GM08714 (cell line): Measurements from ENCODE around the gene MMP17.

Experiments
- H3K4me3 ChIP-seq: fragments of 200-500 bp; sonication (Bioruptor generic); 2 replicates; pipeline ENCODE4 v1.5.1; 2014; ENCODE audit warnings: mild to moderate bottlenecking, low read length, inconsistent platforms
- ZNF274 ChIP-seq: IDR thresholded peaks from 2 replicates; pipeline ENCODE4 v1.6.1; 2012; ENCODE audit warnings: mild to moderate bottlenecking, low read depth, low read length

MMP17 gene

GRCh38 chr12:131830914-131831571, 2.9 kb downstream of the MMP17 start:
- H3K4me3 ChIP-seq: peak overlapping the region; percentile 15; the same call in 1 of the 2 replicates
- TF ChIP-seq ZNF274: no peak

GRCh38 chr12:131831635-131832041, 3.4 kb downstream of the MMP17 start:
- no peak overlapping the region for H3K4me3 ChIP-seq
- TF ChIP-seq ZNF274: no peak

DNA sequence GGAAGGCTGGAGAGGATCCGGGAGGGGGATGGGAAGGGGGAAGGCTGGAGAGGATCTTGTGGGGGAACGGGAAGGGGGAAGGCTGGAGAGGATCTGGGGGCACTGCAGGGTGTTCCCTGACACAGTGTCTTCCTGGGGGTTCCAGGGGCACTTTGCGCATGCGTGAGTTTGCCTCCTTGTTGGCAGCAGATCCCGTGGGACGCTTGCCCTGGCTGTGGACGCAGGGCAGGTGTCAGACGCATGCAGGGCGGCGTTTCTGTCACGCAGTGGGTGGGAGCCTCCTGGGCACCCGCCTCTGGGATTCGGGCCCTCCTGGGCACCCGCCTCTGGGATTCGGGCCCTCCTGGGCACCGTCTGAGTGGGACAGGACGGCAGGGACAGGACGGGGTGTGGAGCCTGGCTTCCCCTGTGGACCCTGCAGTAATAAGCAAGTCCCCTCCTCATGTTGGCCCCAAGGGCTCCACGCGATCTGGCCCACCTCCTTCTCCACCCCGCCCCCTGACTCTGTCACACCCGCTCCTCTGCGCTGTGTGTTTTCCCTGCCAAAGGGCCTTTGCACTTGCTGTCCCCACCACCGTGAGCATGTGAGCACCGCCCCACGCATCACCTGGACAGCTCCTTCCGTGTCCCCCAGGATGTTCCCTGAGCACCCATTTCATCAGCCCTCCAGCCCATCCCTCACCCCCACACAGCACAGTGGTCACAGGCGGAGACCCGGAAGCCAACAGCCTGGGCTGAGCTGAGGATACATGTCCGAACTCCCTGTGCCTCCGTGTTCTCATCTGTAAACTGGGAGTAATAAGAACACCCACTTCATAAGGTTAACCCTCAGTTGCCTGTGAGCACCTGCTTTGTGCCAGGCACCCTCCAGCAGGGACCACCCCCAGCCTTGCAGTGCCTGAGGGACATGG, 4.4 kb downstream of the MMP17 start:
- no peak for TF ChIP-seq ZNF274
- H3K4me3 ChIP-seq: no peak overlapping the region

GRCh38 chr12:131833288-131833895, 5.2 kb downstream of the MMP17 start:
- H3K4me3 ChIP-seq: no peak overlapping the region
- TF ChIP-seq ZNF274: no peak

- H3K4me3 ChIP-seq: no peak overlapping the region
- TF ChIP-seq ZNF274: no peak
These were observed 5.9 kb downstream of the MMP17 start for GRCh38 chr12:131833896-131834641.

GRCh38 chr12:131834798-131835615, 6.8 kb downstream of the MMP17 start:
- H3K4me3 ChIP-seq: no peak overlapping the region
- no peak for TF ChIP-seq ZNF274

- H3K4me3 ChIP-seq: no peak overlapping the region
These were observed 7.5 kb downstream of the MMP17 start for GRCh38 chr12:131835616-131836171.

GRCh38 chr12:131836193-131836592, 8.0 kb downstream of the MMP17 start:
- no peak for TF ChIP-seq ZNF274
- H3K4me3 ChIP-seq: no peak overlapping the region

More at GRCh38 chr12:131835616-131836171, 7.5 kb downstream of the MMP17 start:
- no peak for TF ChIP-seq ZNF274

DNA sequence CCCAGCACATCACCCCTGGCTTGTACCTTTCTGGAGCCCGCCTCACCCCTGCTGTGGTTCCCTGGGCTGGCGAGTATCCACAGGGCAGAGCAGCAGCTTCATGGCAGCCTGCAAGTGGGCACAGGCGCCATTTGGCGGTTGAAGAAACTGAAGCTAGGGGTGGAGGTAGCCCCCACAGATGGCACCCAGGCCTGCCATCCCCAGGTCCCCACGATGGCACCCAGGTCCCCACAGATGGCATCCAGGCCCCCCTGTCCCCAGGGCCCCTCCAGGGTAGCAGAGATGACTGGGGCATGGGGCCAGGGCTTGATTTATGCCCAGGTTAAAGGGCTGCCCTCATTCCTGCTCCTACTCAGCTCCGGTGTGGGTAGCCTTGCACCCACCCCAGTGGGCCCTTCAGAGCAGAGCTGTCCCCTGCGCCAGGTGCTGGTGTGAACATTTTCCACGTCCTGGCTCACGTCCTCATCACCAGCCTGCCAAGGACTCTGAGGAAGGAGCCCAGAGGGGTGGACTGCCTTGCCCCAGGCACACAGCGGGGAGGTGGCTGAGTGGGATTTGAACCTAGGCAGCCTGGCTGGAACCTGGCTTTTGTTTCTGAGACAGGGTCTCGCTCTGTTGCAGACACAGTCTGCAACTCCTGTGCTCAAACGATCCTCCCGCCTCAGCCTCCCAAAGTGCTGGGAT, 8.7 kb downstream of the MMP17 start:
- TF ChIP-seq ZNF274: no peak
- H3K4me3 ChIP-seq: no peak overlapping the region

DNA sequence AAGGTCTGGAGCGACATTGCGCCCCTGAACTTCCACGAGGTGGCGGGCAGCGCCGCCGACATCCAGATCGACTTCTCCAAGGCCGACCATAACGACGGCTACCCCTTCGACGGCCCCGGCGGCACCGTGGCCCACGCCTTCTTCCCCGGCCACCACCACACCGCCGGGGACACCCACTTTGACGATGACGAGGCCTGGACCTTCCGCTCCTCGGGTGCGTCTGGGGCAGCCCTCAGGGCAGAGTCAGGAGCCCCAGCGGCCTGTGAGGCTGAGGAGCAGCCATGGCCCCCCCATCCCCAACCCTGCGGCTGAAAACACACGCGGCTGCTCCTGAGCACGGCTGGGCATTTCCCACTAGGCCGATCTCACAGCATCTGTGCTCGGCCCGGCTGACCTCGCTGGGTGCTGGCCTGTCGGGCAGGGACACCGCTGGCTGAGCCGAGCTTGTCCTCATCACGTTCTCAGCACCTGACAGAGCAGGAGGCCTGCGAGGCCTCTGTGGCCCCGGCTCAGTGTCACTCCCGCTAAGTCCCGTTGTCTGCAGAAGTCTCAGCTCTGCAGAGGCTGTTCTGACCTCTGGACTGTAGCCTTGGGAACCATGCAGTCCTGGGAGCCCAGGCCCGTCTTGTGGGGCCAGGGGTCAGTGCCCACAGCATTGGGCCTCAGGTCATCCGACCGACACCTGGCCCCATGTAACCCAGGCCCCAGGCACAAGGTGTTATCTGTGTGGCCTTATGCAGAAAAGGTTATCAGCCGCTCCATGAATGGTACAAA, 12.6 kb downstream of the MMP17 start:
- H3K4me3 ChIP-seq: no peak overlapping the region
- no peak for TF ChIP-seq ZNF274

DNA sequence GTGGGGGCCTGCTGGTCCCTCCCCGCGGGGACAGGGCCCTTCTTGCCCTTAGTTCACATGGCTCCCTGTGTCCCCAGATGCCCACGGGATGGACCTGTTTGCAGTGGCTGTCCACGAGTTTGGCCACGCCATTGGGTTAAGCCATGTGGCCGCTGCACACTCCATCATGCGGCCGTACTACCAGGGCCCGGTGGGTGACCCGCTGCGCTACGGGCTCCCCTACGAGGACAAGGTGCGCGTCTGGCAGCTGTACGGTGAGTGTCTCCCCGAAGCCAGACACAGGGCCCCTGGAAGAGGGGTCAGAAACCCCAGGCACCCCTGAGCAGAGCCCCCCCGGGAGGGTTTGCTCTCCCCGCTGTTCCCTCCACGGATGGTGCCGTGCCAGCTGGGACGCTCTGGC, 13.4 kb downstream of the MMP17 start:
- H3K4me3 ChIP-seq: no peak overlapping the region
- TF ChIP-seq ZNF274: no peak

GRCh38 chr12:131842169-131842568, 14.0 kb downstream of the MMP17 start:
- no peak overlapping the region for H3K4me3 ChIP-seq
- no peak for TF ChIP-seq ZNF274

DNA sequence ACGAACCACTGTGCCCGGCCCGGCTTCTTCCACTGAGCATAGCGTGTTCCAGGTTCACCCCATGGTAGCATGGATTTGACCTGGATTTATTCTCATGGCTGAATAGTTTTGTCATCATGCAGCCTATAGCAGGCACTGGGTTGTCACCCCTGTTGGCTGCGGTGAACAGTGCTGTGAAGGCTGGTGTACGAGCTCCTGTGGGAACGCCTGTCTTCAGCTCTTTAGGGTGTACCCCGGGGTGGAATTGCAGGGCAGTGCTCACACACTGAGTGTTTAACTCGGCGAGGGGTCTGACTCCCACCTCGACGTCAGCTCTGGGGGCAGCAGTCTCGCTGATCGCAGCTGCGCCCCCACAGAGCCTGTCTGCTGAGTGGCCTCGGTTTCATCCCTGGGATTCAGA, 15.3 kb downstream of the MMP17 start:
- no peak overlapping the region for H3K4me3 ChIP-seq
- TF ChIP-seq ZNF274: no peak
